CD4-positive, alpha-beta T cell treated with Interleukin-4 for 1 hour (primary cell): ENCODE results near the gene FAM124B.
A peak's percentile ranks its signal among the peaks of the same experiment; 100 is the strongest.

ENCODE experiments used
- DNase-seq, 2 donors: peaks; one replicate each; pipeline ENCODE4 v3.0.0-alpha.2; 2020 to 2022

The FAM124B gene

GRCh38 chr2:224401641-224402342 lies at the start of gene FAM124B:
Gene FAM124B, minus strand, starts transcription at chr2:224402107. Its CDS starts 339 bp downstream, at chr2:224401768.
- DNase-seq, result peak; percentile 50 to 60

GRCh38 chr2:224449212-224450147 lies 47.6 kb upstream of the FAM124B start:
- peak in 1 of 2 donors; percentile 16 for DNase-seq

- DNase-seq, result no peak
Measured at GRCh38 chr2:224448236-224448635, 46.3 kb upstream of the FAM124B start.

GRCh38 chr2:224444783-224445182 lies 42.9 kb upstream of the FAM124B start:
- DNase-seq, result no peak

GRCh38 chr2:224444021-224444420 lies 42.1 kb upstream of the FAM124B start:
- no peak for DNase-seq

- no peak for DNase-seq
Measured at GRCh38 chr2:224442071-224442967, 40.4 kb upstream of the FAM124B start.

- no peak for DNase-seq
Measured at GRCh38 chr2:224440988-224441387, 39.1 kb upstream of the FAM124B start.

- no peak for DNase-seq
Measured at GRCh38 chr2:224438726-224439125, 36.8 kb upstream of the FAM124B start.

GRCh38 chr2:224436634-224437033 lies 34.7 kb upstream of the FAM124B start:
- DNase-seq, result no peak

GRCh38 chr2:224434618-224435017 lies 32.7 kb upstream of the FAM124B start:
- no peak for DNase-seq

GRCh38 chr2:224433442-224433841 lies 31.5 kb upstream of the FAM124B start:
- DNase-seq, result no peak

- DNase-seq, result no peak
Measured at GRCh38 chr2:224432003-224432579, 30.2 kb upstream of the FAM124B start.

GRCh38 chr2:224429441-224429810 lies 27.5 kb upstream of the FAM124B start:
- no peak for DNase-seq

GRCh38 chr2:224428787-224429440 lies 27.0 kb upstream of the FAM124B start:
- DNase-seq, result no peak

GRCh38 chr2:224427471-224427870 lies 25.6 kb upstream of the FAM124B start:
- no peak for DNase-seq

GRCh38 chr2:224426656-224427055 lies 24.7 kb upstream of the FAM124B start:
- DNase-seq, result no peak

- no peak for DNase-seq
Measured at GRCh38 chr2:224421065-224421464, 19.2 kb upstream of the FAM124B start.

- no peak for DNase-seq
Measured at GRCh38 chr2:224417947-224418346, 16.0 kb upstream of the FAM124B start.

GRCh38 chr2:224417361-224417729 lies 15.4 kb upstream of the FAM124B start:
- DNase-seq, result no peak

- no peak for DNase-seq
Measured at GRCh38 chr2:224416656-224417360, 14.9 kb upstream of the FAM124B start.

- no peak for DNase-seq
Measured at GRCh38 chr2:224413381-224413780, 11.5 kb upstream of the FAM124B start.
